HG02610 (cell line): ENCODE data around the gene RUNX2.

Experiments used
- ATAC-seq: cut with Tn5 transposase; IDR thresholded peaks from one replicate; pipeline ENCODE4 v1.9.1; 2021; ENCODE audit warnings: mild to moderate bottlenecking, moderate library complexity; ENCODE audit not compliant: unreplicated experiment

Gene RUNX2

DNA sequence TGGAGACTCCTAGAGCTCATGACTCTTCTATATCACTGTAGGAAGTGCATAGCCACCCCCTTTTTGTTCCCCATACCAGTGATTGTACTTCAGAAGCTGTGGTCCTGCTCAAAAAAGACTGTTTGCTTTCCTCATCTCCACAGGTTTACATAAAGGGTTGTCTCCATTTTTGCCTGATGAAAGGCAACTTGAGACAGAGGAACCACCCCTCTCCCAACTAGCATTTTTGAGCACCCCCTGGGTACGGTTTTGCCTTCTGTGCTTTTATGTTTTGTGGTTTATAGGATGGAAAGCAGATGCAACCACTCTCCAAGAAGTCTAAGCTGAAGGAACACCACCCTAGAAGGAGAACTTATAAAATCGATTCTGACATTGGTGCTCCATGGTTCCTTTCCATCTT is 177.3 kb downstream of the RUNX2 start:
- no peak for ATAC-seq

DNA sequence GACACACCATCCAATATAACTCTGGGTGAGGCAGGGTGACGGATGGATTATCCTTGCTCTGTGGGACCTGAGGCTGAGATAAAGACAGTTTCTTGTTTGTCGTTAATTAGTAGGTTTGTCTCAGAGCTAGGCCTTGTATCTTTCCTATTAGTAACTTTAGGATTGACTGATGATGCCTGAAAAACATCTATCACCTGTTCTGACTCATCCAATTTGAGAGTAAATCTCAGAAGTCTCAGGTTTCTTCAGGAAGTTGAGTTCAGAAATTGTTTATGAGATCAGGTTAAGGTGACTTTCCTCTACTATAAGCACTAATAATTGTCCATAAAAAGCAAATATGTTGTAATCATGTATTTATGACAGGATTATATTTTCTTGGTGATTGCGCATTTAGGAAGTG is 179.1 kb downstream of the RUNX2 start:
- ATAC-seq, result no peak

DNA sequence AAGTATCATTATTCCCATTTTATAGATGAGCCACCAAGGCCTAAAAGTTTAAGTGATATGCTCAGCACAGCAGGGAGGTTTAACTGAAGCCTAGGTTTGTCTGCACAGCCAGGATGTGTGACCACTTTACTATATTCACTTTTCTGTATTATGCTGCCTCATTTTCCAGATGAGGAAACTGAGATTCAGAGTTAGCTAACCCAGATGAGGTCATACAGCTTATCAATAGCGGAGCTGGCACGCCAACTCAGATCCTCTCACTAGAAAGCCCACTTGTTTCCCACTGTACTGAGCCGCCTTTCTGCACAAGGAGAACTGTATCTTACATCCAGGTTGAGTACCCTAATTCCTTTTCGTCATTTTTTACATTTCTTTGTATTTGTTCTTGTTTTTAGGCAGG is 181.3 kb downstream of the RUNX2 start:
- no peak for ATAC-seq

GRCh38 chr6:45512717-45513116 is 184.6 kb downstream of the RUNX2 start:
- ATAC-seq, result no peak

- no peak for ATAC-seq
These were observed 185.1 kb downstream of the RUNX2 start for GRCh38 chr6:45513213-45513618.

DNA sequence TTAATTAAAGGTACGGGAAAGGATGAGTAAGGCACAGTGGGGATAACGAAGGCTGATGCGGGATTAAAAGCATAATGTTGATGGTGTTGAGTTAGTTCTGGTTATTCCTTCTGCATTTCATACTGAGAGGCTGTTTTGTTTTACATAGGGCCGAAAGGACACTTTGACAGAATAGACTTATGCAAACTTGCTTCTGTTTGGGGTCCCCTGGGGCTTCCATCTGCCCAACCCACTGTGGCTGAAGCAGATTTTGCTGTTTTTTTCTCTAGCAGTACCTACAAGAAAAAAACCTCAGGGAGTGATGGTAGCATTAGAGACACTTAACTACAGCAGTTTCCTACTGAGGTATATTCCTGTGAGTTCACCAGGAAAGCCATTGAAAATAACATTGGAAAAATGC is 185.7 kb downstream of the RUNX2 start:
- ATAC-seq, result no peak

- ATAC-seq, result no peak
These were observed 186.5 kb downstream of the RUNX2 start for GRCh38 chr6:45514454-45515230.

DNA sequence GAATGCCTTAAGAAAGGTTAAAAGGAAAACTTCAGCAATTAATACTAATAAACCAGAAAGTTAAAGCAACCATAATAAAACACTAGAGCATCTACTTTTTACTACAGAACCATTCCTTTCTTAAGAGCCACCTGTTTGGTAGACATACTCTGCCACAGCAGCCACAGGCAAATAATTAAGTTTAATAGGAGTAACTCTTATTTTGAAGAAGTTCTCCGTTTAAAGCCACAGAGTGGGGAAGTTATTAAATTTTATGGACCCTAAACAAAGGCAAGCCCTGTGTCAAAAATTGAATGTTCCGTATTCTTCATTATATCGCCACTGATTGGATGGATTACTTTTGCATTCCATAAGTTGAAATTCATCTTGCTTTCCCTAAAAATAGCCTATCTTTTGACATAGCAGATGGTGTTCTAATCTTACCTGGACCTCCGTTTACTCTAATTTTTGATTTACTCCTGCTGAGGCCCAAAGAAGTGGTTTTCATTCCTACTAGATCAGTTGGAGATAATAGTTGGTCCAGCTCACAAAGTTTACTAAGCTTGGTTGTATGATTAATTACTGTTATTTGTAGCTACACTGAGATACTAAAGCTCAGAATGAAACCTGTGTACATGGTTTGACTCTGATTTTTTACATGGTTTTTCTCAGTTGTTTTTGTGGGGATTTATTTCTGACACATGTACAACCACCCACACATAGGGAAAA is 190.0 kb downstream of the RUNX2 start:
- no peak for ATAC-seq

DNA sequence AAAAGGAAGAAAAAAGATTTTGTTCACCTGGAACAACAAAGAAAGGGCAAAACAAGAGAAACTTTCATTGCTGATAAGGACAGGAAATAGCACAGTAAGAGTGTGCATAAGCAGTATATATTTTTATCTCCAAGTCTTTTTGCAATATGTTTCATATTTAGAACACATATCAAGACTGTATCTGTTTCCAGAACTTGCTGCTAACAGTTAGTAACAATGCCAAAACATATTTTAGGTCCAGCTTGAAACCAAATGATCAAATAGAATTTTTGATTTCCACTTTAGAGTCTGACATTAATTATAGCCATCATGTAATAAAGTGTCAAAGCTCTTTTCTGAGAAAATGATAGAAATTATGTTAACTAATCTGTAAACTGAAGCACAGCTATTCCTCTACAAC is 193.1 kb downstream of the RUNX2 start:
- ATAC-seq, result no peak

GRCh38 chr6:45522486-45522885 is 194.4 kb downstream of the RUNX2 start:
- no peak for ATAC-seq

GRCh38 chr6:45527210-45527609 is 199.1 kb downstream of the RUNX2 start:
- no peak for ATAC-seq

DNA sequence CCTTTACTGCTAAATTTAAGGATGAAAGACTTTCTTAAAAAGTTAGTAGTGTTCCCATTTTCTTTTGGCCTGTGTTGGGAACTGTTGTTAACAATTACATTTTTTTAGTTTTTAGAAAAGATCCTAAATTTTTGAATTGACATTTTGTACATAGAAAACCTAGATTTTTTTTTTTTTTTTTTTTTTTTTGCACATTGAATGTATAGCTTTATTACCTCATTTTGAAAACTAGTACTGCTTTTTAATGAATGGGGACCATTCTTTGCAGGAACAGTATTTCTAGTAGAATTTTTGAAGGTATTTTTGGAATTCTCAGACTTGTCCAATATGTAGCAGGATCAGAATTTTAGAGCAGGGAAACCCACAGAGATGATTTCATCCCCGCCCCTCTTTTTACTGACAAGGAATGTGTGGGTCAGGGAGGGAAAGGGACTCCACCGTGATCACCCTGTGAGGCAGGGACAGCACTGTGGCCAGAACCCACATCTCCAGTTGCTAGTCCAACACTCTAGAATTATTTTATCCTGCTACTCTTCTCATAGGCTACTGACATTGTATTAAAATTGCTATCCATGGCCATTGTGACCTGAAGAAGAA is 204.0 kb downstream of the RUNX2 start:
- ATAC-seq, result no peak

GRCh38 chr6:45532721-45533210 is 204.6 kb downstream of the RUNX2 start:
- no peak for ATAC-seq

DNA sequence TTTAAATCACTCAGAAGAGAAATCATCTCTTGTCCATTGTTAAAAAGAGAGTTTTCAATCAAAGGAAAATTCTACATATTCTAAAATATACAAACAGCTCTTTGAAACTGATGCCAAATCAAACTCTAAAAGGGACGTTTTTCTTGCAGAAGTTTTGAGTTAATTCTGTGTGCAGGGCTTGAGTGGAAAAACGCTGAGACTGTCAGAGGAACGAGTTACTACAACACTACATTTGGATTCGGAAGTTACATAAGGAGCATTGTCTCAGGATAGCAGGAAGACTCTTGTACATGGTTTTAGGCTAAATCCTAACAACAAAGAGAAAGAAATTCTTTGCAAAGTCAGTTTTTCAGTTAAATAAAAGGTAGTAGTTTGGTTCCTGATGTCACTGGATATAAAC is 205.3 kb downstream of the RUNX2 start:
- no peak for ATAC-seq

GRCh38 chr6:45535933-45536332 is 207.8 kb downstream of the RUNX2 start:
- no peak for ATAC-seq

DNA sequence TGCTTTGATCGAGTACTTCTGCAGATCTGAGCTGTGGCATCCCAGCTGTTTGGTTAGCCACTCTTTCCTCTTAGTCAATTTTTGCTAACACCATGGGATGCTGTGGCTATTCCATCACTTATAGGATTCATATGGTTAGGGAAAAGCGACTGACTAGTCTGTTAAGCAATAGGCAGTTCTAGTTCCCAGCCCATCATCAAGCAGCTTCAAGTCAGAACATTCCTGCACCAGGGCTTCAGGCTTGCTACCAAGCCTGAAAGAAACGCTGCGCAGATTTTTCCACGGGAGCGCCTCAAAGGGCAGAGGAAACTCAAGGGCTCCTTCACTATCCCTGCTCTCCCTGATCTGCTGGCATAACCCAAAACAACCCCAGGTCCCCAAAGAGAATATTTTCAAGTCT is 209.4 kb downstream of the RUNX2 start:
- ATAC-seq, result no peak

DNA sequence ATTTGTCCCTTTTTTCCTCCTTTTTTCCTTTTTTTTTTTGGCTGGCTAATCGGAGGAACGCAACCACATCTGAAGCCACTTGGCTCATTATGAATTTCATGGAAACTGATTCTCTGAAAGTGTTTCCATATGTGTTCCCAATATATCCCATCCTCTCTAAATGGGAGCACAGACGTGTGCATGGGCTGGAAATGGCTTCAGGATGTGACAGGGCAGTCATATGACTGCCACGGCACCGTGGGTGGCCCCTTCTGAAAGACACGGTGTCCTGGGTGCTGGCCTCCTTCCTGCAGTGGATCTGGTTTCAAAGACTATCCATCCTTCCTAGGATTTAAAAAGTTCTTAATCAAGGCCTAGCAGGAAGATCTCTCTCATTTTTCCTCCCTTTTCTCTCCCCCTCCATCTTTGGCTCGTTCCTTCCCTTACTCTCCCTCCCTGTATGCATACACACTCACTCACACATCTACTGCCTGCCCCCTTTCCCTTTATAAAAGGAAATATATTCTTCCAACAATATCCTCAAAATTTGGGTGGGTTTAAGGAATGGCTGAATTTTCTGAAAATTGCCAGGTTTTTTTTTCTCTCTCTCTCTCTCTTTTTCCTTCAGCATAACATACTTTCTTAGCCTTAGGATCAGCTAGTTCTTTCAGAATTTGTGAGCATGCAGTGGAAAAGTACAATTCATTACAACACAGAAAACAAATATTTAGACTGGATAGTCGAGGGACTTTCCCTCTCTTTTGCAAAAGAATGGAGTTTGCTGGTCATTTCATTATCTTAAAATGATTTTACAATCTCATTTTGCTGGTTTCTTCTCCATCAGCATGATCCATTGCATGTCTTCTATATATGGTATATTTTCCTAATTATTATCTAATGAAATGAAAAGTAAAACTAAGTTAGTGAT is 210.8 kb downstream of the RUNX2 start:
- no peak for ATAC-seq

GRCh38 chr6:45540375-45540920 is 212.3 kb downstream of the RUNX2 start:
- ATAC-seq, result no peak

- ATAC-seq, result no peak
These were observed 213.8 kb downstream of the RUNX2 start for GRCh38 chr6:45541934-45542333.
